ENCODE results near the gene MADCAM1. TPM values are rescaled to one million over a fixed set of nuclear protein-coding genes. Genes with fewer than 3 reads are reported as not detected.
"Not testable (repeated sequence)": the region's sequence is repeated elsewhere in the genome, so short reads cannot be mapped to it uniquely, and the experiment has no call there.

The MADCAM1 gene
- 1.2 and 4.0 TPM in 2 replicates for total RNA-seq
- 1.8 and 2.9 TPM in 2 replicates for polyA plus RNA-seq

DNA sequence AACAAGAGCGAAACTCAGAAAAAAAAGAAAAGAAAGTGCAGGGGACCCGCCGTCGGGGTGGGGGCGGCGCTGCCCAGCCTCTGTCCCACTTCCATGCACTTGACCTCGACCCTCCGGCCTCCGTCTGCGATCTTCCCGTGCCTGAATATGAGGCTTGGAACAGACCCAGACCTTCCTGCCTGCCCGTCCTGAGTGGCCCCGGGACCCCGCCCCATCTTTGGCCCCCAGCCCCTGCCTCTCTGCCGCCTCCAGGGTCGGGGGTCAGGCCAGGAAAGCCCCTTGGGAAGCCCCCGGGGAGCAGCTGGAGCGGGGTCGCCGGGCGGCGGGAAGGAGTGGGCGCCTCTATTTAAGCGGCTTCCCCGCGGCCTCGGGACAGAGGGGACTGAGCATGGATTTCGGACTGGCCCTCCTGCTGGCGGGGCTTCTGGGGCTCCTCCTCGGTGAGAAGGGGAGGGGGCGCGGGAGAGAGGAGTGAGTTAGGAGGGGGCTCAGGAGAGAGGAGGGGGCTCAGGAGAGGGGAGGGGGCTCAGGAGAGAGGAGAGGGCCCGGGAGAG, at the start of gene MADCAM1:
TSS of gene MADCAM1 (plus strand) at position 375 of the 554 bp plus-strand sequence. CDS start at position 389, 14 bp downstream.
- Histone ChIP-seq H3K4me3 (no peak within 1 kb of the TSS), H3K9me3 (ENCODE audit: low read depth) (no peaks in the 10 kb centered on the region), H4K20me1 (ENCODE audit: insufficient read depth, poor library complexity, severe bottlenecking) (no peaks in the 10 kb centered on the region), H3K79me2 (no peaks in the 10 kb centered on the region), H2AFZ (no peak within 1 kb of the TSS), H3K4me1 (ENCODE audit: insufficient read depth) (no peaks in the 10 kb centered on the region), H3K27me3 (peaks cover 22% of the 10 kb centered on the region), H3K27ac (no peak within 1 kb of the TSS), H3K9me2 (replicated peaks; ENCODE audit: insufficient read depth) (no peaks in the 10 kb centered on the region), H3K4me2 (peak within 1 kb of the TSS; percentile 81), H3K36me3 (replicated peaks; ENCODE audit: insufficient read depth, low read depth) (no peaks in the 10 kb centered on the region)
- TF ChIP-seq EZH2phosphoT487 (IDR thresholded peaks at IDR 0.05; ENCODE audit: low read depth, severe bottlenecking, unreplicated experiment) = no peak
- DNase-seq (ENCODE audit: low spot score) = peak; percentile 4
- 33% methylated on average over 22 of the region's 33 CpGs for WGBS (ENCODE audit: low lambda C conversion rate, missing lambda C conversion rate)

DNA sequence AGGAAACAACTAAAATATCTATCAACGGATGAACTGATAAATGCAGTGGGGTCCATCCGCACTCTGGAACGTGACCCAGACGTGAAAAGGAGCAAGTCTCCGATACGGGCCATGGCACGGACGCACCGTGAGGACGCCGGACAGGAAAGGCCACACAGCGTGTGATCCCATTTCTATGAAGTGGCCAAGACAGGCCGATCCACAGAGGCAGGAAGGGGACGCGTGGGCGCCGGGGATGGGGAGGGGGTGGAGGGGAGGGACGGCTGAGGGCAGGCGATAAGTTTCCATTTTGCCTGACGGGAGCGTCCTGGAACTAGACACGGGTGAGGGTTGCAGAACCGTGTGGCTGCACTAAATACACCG, 49.2 kb upstream of the MADCAM1 start:
- peak overlapping the region; percentile 82 for H3K27ac ChIP-seq
- H3K4me2 ChIP-seq = no peak overlapping the region
- H3K27me3 ChIP-seq = no peaks in the 10 kb centered on the region
- no peak overlapping the region for H2AFZ ChIP-seq
- peaks cover 17% of the 10 kb centered on the region for H3K4me1 ChIP-seq (ENCODE audit: insufficient read depth)
- H3K9me3 ChIP-seq (ENCODE audit: low read depth) = no peaks in the 10 kb centered on the region
- H3K9me2 ChIP-seq (replicated peaks; ENCODE audit: insufficient read depth) = no peaks in the 10 kb centered on the region
- H3K79me2 ChIP-seq = peaks cover 3% of the 10 kb centered on the region
- 82% methylated on average over 24 of the region's 24 CpGs for WGBS (ENCODE audit: low lambda C conversion rate, missing lambda C conversion rate)
- H3K36me3 ChIP-seq (replicated peaks; ENCODE audit: insufficient read depth, low read depth) = no peaks in the 10 kb centered on the region
- H3K4me3 ChIP-seq = no peak overlapping the region
- no peak for DNase-seq (ENCODE audit: low spot score)
- TF ChIP-seq, protein P1, sequence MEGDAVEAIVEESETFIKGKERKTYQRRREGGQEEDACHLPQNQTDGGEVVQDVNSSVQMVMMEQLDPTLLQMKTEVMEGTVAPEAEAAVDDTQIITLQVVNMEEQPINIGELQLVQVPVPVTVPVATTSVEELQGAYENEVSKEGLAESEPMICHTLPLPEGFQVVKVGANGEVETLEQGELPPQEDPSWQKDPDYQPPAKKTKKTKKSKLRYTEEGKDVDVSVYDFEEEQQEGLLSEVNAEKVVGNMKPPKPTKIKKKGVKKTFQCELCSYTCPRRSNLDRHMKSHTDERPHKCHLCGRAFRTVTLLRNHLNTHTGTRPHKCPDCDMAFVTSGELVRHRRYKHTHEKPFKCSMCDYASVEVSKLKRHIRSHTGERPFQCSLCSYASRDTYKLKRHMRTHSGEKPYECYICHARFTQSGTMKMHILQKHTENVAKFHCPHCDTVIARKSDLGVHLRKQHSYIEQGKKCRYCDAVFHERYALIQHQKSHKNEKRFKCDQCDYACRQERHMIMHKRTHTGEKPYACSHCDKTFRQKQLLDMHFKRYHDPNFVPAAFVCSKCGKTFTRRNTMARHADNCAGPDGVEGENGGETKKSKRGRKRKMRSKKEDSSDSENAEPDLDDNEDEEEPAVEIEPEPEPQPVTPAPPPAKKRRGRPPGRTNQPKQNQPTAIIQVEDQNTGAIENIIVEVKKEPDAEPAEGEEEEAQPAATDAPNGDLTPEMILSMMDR (IDR thresholded peaks at IDR 0.05; ENCODE audit: poor library complexity) = no peak
- TF ChIP-seq EZH2 (IDR thresholded peaks at IDR 0.05; ENCODE audit: borderline replicate concordance) (no peak), EZH2phosphoT487 (IDR thresholded peaks at IDR 0.05; ENCODE audit: low read depth, severe bottlenecking, unreplicated experiment) (no peak)
- no peaks in the 10 kb centered on the region for H4K20me1 ChIP-seq (ENCODE audit: insufficient read depth, poor library complexity, severe bottlenecking)

DNA sequence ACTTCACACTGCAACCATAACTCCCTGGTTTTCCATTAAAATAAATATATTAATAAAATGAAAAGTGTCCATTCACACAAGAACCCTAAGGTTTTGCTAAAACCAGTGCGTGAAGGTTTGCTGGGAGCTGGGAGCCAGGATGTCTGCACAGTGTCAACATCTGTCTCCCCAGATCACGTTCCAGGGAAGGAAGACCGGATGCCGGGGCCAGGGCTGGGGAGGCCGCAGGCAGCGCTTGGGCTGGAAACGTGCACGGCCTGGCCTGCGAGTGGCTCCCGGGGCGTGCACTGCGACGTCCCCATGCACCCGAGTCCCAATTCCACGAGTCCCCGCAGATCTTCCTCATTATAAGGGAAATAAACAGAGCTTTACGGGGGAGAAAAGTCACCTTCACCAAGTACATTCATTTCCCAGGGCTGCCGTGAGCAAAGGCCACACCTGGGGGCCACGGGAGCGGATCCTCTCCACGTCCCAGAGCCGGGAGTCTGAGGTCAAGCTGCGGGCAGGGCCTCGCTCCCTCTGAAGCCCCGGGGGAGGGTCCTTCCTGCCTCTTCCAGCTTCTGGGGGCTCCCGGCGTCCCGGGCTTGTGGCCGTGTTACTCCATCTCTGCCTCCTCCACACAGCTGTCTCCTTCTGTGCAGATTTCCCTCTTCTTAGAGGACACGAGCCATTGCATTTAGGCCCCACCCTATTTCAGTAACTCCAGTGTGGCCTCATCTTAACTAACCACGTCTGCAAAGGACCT, 48.3 kb upstream of the MADCAM1 start:
- Histone ChIP-seq H3K4me1 (ENCODE audit: insufficient read depth) (peaks cover 17% of the 10 kb centered on the region), H3K27me3 (no peaks in the 10 kb centered on the region), H3K27ac (peak overlapping the region; percentile 82), H2AFZ (no peak overlapping the region), H3K4me3 (no peak overlapping the region), H3K9me2 (replicated peaks; ENCODE audit: insufficient read depth) (no peaks in the 10 kb centered on the region), H3K4me2 (peak overlapping the region; percentile 42), H3K9me3 (ENCODE audit: low read depth) (no peaks in the 10 kb centered on the region), H4K20me1 (ENCODE audit: insufficient read depth, poor library complexity, severe bottlenecking) (no peaks in the 10 kb centered on the region), H3K79me2 (peaks cover 3% of the 10 kb centered on the region), H3K36me3 (replicated peaks; ENCODE audit: insufficient read depth, low read depth) (no peaks in the 10 kb centered on the region)
- DNase-seq (ENCODE audit: low spot score) = peak; percentile 65
- TF ChIP-seq, protein P1 (IDR thresholded peaks at IDR 0.05; ENCODE audit: poor library complexity) = no peak
- TF ChIP-seq EZH2 (IDR thresholded peaks at IDR 0.05; ENCODE audit: borderline replicate concordance) (no peak), EZH2phosphoT487 (IDR thresholded peaks at IDR 0.05; ENCODE audit: low read depth, severe bottlenecking, unreplicated experiment) (no peak)
- 49% methylated on average over 31 of the region's 31 CpGs for WGBS (ENCODE audit: low lambda C conversion rate, missing lambda C conversion rate)

DNA sequence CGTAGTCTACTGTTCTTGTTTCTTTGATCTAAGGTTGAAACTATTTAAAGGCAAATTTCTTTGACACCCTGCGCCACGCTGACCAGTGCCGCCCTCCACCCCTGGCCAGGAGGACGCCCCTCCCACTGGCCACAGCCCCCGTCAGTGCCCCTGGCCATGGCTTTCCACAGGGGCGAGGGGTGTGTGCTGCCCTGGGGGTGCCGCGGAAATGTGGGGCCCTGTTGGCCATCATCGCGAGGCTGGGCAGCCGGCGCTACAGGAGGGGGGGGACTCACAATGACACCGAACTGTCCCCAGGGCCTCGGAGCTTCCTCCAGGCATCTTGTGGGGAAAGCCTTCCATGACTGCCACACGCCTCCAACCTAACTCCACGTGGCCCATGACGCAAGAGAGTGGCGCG, 46.4 kb upstream of the MADCAM1 start:
- Histone ChIP-seq H3K36me3 (replicated peaks; ENCODE audit: insufficient read depth, low read depth) (no peaks in the 10 kb centered on the region), H3K27ac (no peak overlapping the region), H3K4me2 (no peak overlapping the region), H3K79me2 (peaks cover 13% of the 10 kb centered on the region), H3K9me2 (replicated peaks; ENCODE audit: insufficient read depth) (no peaks in the 10 kb centered on the region), H3K27me3 (no peaks in the 10 kb centered on the region), H3K4me1 (ENCODE audit: insufficient read depth) (peaks cover 17% of the 10 kb centered on the region), H3K9me3 (ENCODE audit: low read depth) (no peaks in the 10 kb centered on the region), H2AFZ (no peak overlapping the region), H3K4me3 (no peak overlapping the region), H4K20me1 (ENCODE audit: insufficient read depth, poor library complexity, severe bottlenecking) (no peaks in the 10 kb centered on the region)
- TF ChIP-seq EZH2 (IDR thresholded peaks at IDR 0.05; ENCODE audit: borderline replicate concordance) (no peak), EZH2phosphoT487 (IDR thresholded peaks at IDR 0.05; ENCODE audit: low read depth, severe bottlenecking, unreplicated experiment) (no peak)
- TF ChIP-seq, protein P1 (IDR thresholded peaks at IDR 0.05; ENCODE audit: poor library complexity) = no peak
- DNase-seq (ENCODE audit: low spot score) = no peak
- WGBS (ENCODE audit: low lambda C conversion rate, missing lambda C conversion rate) = 98% methylated on average over 18 of the region's 20 CpGs

DNA sequence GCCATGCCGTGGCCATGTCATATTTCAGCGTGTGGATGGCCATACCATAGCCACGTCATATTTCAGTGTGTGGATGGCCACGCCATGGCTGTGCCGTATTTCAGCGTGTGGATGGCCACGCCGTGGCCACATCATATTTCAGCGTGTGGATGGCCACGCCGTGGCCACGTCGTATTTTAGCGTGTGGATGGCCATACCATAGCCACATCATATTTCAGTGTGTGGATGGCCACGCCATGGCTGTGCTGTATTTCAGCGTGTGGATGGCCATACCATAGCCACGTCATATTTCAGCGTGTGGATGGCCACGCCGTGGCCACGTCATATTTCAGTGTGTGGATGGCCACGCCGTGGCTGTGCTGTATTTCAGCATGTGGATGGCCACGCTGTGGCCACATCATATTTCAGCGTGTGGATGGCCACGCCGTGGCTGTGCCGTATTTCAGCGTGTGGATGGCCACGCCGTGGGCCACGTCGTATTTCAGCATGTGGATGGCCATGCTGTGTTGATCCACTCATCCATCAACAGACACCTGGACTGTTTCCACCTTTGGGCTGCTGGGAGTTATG, 45.3 kb upstream of the MADCAM1 start:
- H3K9me3 ChIP-seq (ENCODE audit: low read depth) = not testable (repeated sequence)
- WGBS (ENCODE audit: low lambda C conversion rate, missing lambda C conversion rate) = 99% methylated on average over 32 of the region's 33 CpGs

More for the DNA sequence above, 45.3 kb upstream of the MADCAM1 start:
- peaks cover 23% of the 10 kb centered on the region for H3K79me2 ChIP-seq
- H3K4me3 ChIP-seq; H3K4me2 ChIP-seq; H3K9me2 ChIP-seq (replicated peaks; ENCODE audit: insufficient read depth); H4K20me1 ChIP-seq (ENCODE audit: insufficient read depth, poor library complexity, severe bottlenecking); H3K36me3 ChIP-seq (replicated peaks; ENCODE audit: insufficient read depth, low read depth); H2AFZ ChIP-seq; H3K27ac ChIP-seq; DNase-seq (ENCODE audit: low spot score); H3K27me3 ChIP-seq: not testable (repeated sequence)
- H3K4me1 ChIP-seq (ENCODE audit: insufficient read depth) = peaks cover 17% of the 10 kb centered on the region

Data from hepatocyte (in vitro differentiated cells).